Caco-2 (cell line): Measurements from ENCODE around the gene SPATA32. TPM values are rescaled to one million over a fixed set of nuclear protein-coding genes. Genes with fewer than 3 reads are reported as not detected.

Source experiments
- BruUV-seq: library from RNA; stranded (reverse); fragments of 400-500 nt; replicated peaks from 2 replicates; lab custom pipeline; 2021; lab: Mats Ljungman, UMichigan
- CTCF ChIA-PET: fragments of 300-600 bp; sonication (Branson Sonifier 250); formaldehyde crosslinking; loops from one replicate; lab custom pipeline; 2022; ENCODE audit warnings: antibody characterized with exemption; lab: Charles Lee
- POLR2A ChIA-PET: fragments of 300-600 bp; sonication (Branson Sonifier 250); formaldehyde crosslinking; loops from one replicate; lab custom pipeline; 2022; ENCODE audit warnings: antibody characterized with exemption; lab: Charles Lee
- DNase-seq, 2 experiments: peaks; one replicate each; pipeline versions ENCODE4 v3.0.0 to v3.0.0-alpha.2; 2020 to 2022
- H3K27me3 ChIP-seq: replicated peaks from 2 replicates; pipeline ENCODE4 v1.6.0; 2011; ENCODE audit warnings: low read length; ENCODE audit not compliant: control insufficient read depth, insufficient read depth
- H3K36me3 ChIP-seq: 2 replicates; pipeline ENCODE4 v1.5.1; 2011; ENCODE audit warnings: low read length; ENCODE audit not compliant: control insufficient read depth, insufficient read depth
- H3K4me1 ChIP-seq: fragments of 250-450 bp; sonication (Bioruptor Pico); 2 replicates; pipeline ENCODE4 v1.5.1; 2020; ENCODE audit warnings: mild to moderate bottlenecking
- H3K4me3 ChIP-seq: 2 replicates; pipeline ENCODE4 v1.5.1; 2011; ENCODE audit warnings: low read depth, mild to moderate bottlenecking, control low read depth, low read length
- H3K9me3 ChIP-seq: fragments of 250-450 bp; sonication (Bioruptor Pico); 2 replicates; pipeline ENCODE4 v1.5.1; 2020; ENCODE audit warnings: mild to moderate bottlenecking, moderate library complexity
- H3K27ac Mint-ChIP-seq: one replicate; pipeline ENCODE4 v1.8.0; 2022; ENCODE audit warnings: mixed read lengths; ENCODE audit not compliant: unreplicated experiment
- H3K27me3 Mint-ChIP-seq: one replicate; pipeline ENCODE4 v1.8.0; 2022; ENCODE audit warnings: mixed read lengths; ENCODE audit not compliant: insufficient read depth, unreplicated experiment
- H3K36me3 Mint-ChIP-seq: one replicate; pipeline ENCODE4 v1.8.0; 2022; ENCODE audit warnings: mild to moderate bottlenecking, mixed read lengths; ENCODE audit not compliant: insufficient read depth, unreplicated experiment
- H3K4me1 Mint-ChIP-seq: one replicate; pipeline ENCODE4 v1.8.0; 2022; ENCODE audit warnings: low read depth, mixed read lengths; ENCODE audit not compliant: unreplicated experiment
- H3K4me3 Mint-ChIP-seq: one replicate; pipeline ENCODE4 v1.8.0; 2022; ENCODE audit warnings: mild to moderate bottlenecking, moderate library complexity, mixed read lengths; ENCODE audit not compliant: unreplicated experiment
- H3K9me3 Mint-ChIP-seq: one replicate; pipeline ENCODE4 v1.8.0; 2022; ENCODE audit warnings: mixed read lengths; ENCODE audit not compliant: unreplicated experiment
- CTCF ChIP-seq, 2 experiments: fragments of 200-600 bp in 1 of 2; IDR thresholded peaks; 1 replicate in 1 of 2; 2 replicates in 1 of 2; pipeline versions ENCODE4 v1.5.1 to v1.8.0; 2011 to 2022; ENCODE audit warnings: antibody characterized with exemption in 1 of 2, control low read depth in 1 of 2, inconsistent platforms in 1 of 2, low read depth in 1 of 2, low read length in 1 of 2, mild to moderate bottlenecking in 1 of 2, moderate library complexity in 1 of 2; ENCODE audit not compliant: insufficient read depth in 1 of 2, severe bottlenecking in 1 of 2, unreplicated experiment in 1 of 2
- intact Hi-C: fragments of 100-400 bp; cut with micrococcal nuclease; formaldehyde crosslinking; loops from one replicate; pipeline ENCODE4 v1.10.0; 2022; ENCODE audit not compliant: unreplicated experiment
- total RNA-seq: library from RNA; stranded (reverse); gene quantifications from 2 replicates; pipeline ENCODE4 v1.2.3, GENCODE V29; 2022

Gene SPATA32
- total RNA-seq, 1 experiment from 2014 or later: not detected

- CTCF ChIA-PET: no interaction called here
- TF ChIP-seq CTCF (IDR thresholded peaks at IDR 0.05; ENCODE audit: insufficient read depth in 1 of 2, low read depth in 1 of 2, low read length in 1 of 2, severe bottlenecking in 1 of 2, unreplicated experiment in 1 of 2): no peak
Measured at GRCh38 chr17:45237686-45238085, 24.2 kb downstream of the SPATA32 start.

GRCh38 chr17:45236282-45236606 lies 25.6 kb downstream of the SPATA32 start:
- no peaks in the 10 kb centered on the region for H3K9me3 ChIP-seq
- no peak overlapping the region for H3K4me3 Mint-ChIP-seq
- no peaks in the 10 kb centered on the region for H3K27me3 ChIP-seq
- H3K36me3 Mint-ChIP-seq: peaks cover 4% of the 10 kb centered on the region
- H3K27ac Mint-ChIP-seq: no peak overlapping the region
- BruUV-seq: no TSS peak
- H3K9me3 Mint-ChIP-seq: no peaks in the 10 kb centered on the region
- DNase-seq: no peak
- H3K4me1 Mint-ChIP-seq: no peaks in the 10 kb centered on the region
- peaks cover 4% of the 10 kb centered on the region for H3K27me3 Mint-ChIP-seq
- CTCF ChIA-PET: interaction anchor here (1.2 to 3.2 kb wide), 8 partner anchors 11 to 189 kb away, joined by 5 to 42 read pairs (median 6); partner anchors contain the start of gene ACBD4
- POLR2A ChIA-PET: no interaction called here
- H3K4me3 ChIP-seq: no peak overlapping the region
- H3K36me3 ChIP-seq: no peaks in the 10 kb centered on the region
- intact Hi-C loops: no loop called here
- H3K4me1 ChIP-seq: peaks cover 2% of the 10 kb centered on the region
- TF ChIP-seq CTCF (IDR thresholded peaks at IDR 0.05; ENCODE audit: insufficient read depth in 1 of 2, low read depth in 1 of 2, low read length in 1 of 2, severe bottlenecking in 1 of 2, unreplicated experiment in 1 of 2): no peak

More at GRCh38 chr17:45237686-45238085, 24.2 kb downstream of the SPATA32 start:
- no peaks in the 10 kb centered on the region for H3K9me3 Mint-ChIP-seq
- H3K36me3 ChIP-seq: no peaks in the 10 kb centered on the region
- DNase-seq: no peak
- H3K4me3 Mint-ChIP-seq: no peak overlapping the region
- intact Hi-C loops: no loop called here
- no peaks in the 10 kb centered on the region for H3K4me1 Mint-ChIP-seq
- peaks cover 6% of the 10 kb centered on the region for H3K27me3 Mint-ChIP-seq
- no peaks in the 10 kb centered on the region for H3K27me3 ChIP-seq
- no TSS peak for BruUV-seq
- no peaks in the 10 kb centered on the region for H3K9me3 ChIP-seq
- no peak overlapping the region for H3K27ac Mint-ChIP-seq
- H3K36me3 Mint-ChIP-seq: peaks cover 10% of the 10 kb centered on the region
- H3K4me3 ChIP-seq: no peak overlapping the region
- POLR2A ChIA-PET: no interaction called here
- peaks cover 4% of the 10 kb centered on the region for H3K4me1 ChIP-seq

GRCh38 chr17:45235416-45236281 lies 26.2 kb downstream of the SPATA32 start:
- H3K9me3 Mint-ChIP-seq: no peaks in the 10 kb centered on the region
- H3K27me3 ChIP-seq: no peaks in the 10 kb centered on the region
- no peak overlapping the region for H3K4me3 Mint-ChIP-seq
- POLR2A ChIA-PET: interaction anchor here (0.5 to 0.6 kb wide), 4 partner anchors 60 to 163 kb away, joined by 4 to 10 read pairs (median 4); partner anchors contain the start of gene HEXIM1
- no peaks in the 10 kb centered on the region for H3K36me3 ChIP-seq
- H3K4me1 ChIP-seq: peaks cover 6% of the 10 kb centered on the region; the same call in 1 of the 2 replicates
- H3K4me1 Mint-ChIP-seq: no peaks in the 10 kb centered on the region
- BruUV-seq: no TSS peak
- H3K4me3 ChIP-seq: no peak overlapping the region
- no peaks in the 10 kb centered on the region for H3K36me3 Mint-ChIP-seq
- H3K27ac Mint-ChIP-seq: no peak overlapping the region
- intact Hi-C loops: loop anchor here (1.0 to 2.0 kb wide), 3 partner anchors 16 to 149 kb away; partner anchors contain the start of gene ACBD4
- CTCF ChIA-PET: interaction anchor here (1.0 to 3.2 kb wide), 12 partner anchors 10 to 190 kb away, joined by 3 to 42 read pairs (median 6); partner anchors contain the start of genes ACBD4 and MAP3K14
- no peaks in the 10 kb centered on the region for H3K9me3 ChIP-seq
- peak; percentile 82 to 86 for TF ChIP-seq CTCF (IDR thresholded peaks at IDR 0.05; ENCODE audit: insufficient read depth in 1 of 2, low read depth in 1 of 2, low read length in 1 of 2, severe bottlenecking in 1 of 2, unreplicated experiment in 1 of 2)
- peaks cover 4% of the 10 kb centered on the region for H3K27me3 Mint-ChIP-seq
- DNase-seq: peak; percentile 72 to 77
